ENCODE results near the gene UTP18.

GRCh38 chr17:51245535-51245934 lies 14.8 kb upstream of the UTP18 start:
- no peak for TF ChIP-seq IRF2 (CRISPR knock-in tag; IDR thresholded peaks at IDR 0.05; ENCODE audit: borderline replicate concordance, low read depth)
- TF ChIP-seq CTCF (IDR thresholded peaks at IDR 0.05) = no peak
- no peak for TF ChIP-seq NFYB (CRISPR knock-in tag; conservative IDR thresholded peaks at IDR 0.05; ENCODE audit: low read depth)
- no peak for TF ChIP-seq ZNF423 (CRISPR knock-in tag; IDR thresholded peaks at IDR 0.05)
- TF ChIP-seq RELA (CRISPR knock-in tag; IDR thresholded peaks at IDR 0.05; ENCODE audit: borderline replicate concordance) = no peak
- no peak for TF ChIP-seq ZNF232 (CRISPR knock-in tag; IDR thresholded peaks at IDR 0.05)
- TF ChIP-seq FOXP1 (CRISPR knock-in tag; IDR thresholded peaks at IDR 0.05; ENCODE audit: borderline replicate concordance) = no peak
- no peak for TF ChIP-seq MAX (CRISPR knock-in tag; IDR thresholded peaks at IDR 0.05)
- TF ChIP-seq ERG (CRISPR knock-in tag; IDR thresholded peaks at IDR 0.05) = no peak
- no peak for TF ChIP-seq ATF3 (CRISPR knock-in tag; conservative IDR thresholded peaks at IDR 0.05)
- TF ChIP-seq ZBTB21 (CRISPR knock-in tag; IDR thresholded peaks at IDR 0.05; ENCODE audit: borderline replicate concordance) = no peak
- TF ChIP-seq FOXK1 (CRISPR knock-in tag; IDR thresholded peaks at IDR 0.05) = no peak
